HepG2 (cell line): Measurements from ENCODE around the gene GPR162. TPM values are rescaled to one million over a fixed set of nuclear protein-coding genes. Genes with fewer than 3 reads are reported as not detected.

Experiments used
- ATF7 ChIP-seq, 2 experiments: fragments of 450-650 bp in 1 of 2; sonication (generic) in 1 of 2; formaldehyde crosslinking in 1 of 2; IDR thresholded peaks; 2 replicates each; pipeline versions ENCODE4 v1.4.0 to v1.6.1; 2016 to 2020; ENCODE audit warnings: antibody characterized with exemption in 1 of 2, mild to moderate bottlenecking in 1 of 2, missing genetic modification reagents in 1 of 2
- BORCS8-MEF2B ChIP-seq: sonication (generic); formaldehyde crosslinking; IDR thresholded peaks from 2 replicates; pipeline ENCODE4 v1.8.0; 2022; ENCODE audit warnings: mild to moderate bottlenecking, missing genetic modification reagents
- DNMT3B ChIP-seq: conservative IDR thresholded peaks from 2 replicates; pipeline ENCODE4 v1.6.1; 2016; ENCODE audit warnings: missing biosample characterization, control low read depth
- FOXK1 ChIP-seq: sonication (generic); formaldehyde crosslinking; IDR thresholded peaks from 2 replicates; pipeline ENCODE4 v1.4.0; 2020; ENCODE audit warnings: low read depth, missing genetic modification reagents, borderline replicate concordance
- KLF15 ChIP-seq: sonication (generic); formaldehyde crosslinking; IDR thresholded peaks from 2 replicates; pipeline ENCODE4 v1.8.1; 2023; ENCODE audit warnings: borderline replicate concordance, mild to moderate bottlenecking, inconsistent platforms, missing genetic modification reagents, mixed read lengths
- KMT2B ChIP-seq: IDR thresholded peaks from 2 replicates; pipeline ENCODE4 v1.6.1; 2016; ENCODE audit warnings: missing genetic modification reagents, missing compliant biosample characterization
- POGK ChIP-seq: sonication (generic); formaldehyde crosslinking; conservative IDR thresholded peaks from 2 replicates; pipeline ENCODE4 v1.8.0; 2022; ENCODE audit warnings: mild to moderate bottlenecking, moderate library complexity, missing genetic modification reagents
- RFX3 ChIP-seq: IDR thresholded peaks from 2 replicates; pipeline ENCODE4 v1.6.1; 2016; ENCODE audit warnings: missing biosample characterization, missing genetic modification reagents
- SNAI1 ChIP-seq: sonication (generic); formaldehyde crosslinking; IDR thresholded peaks from 2 replicates; pipeline ENCODE4 v1.5.0; 2020; ENCODE audit warnings: mild to moderate bottlenecking, missing genetic modification reagents, borderline replicate concordance
- ZBTB43 ChIP-seq: sonication (generic); formaldehyde crosslinking; conservative IDR thresholded peaks from 2 replicates; pipeline ENCODE4 v1.4.0; 2020; ENCODE audit warnings: missing genetic modification reagents
- ZNF253 ChIP-seq: sonication (generic); formaldehyde crosslinking; IDR thresholded peaks from 2 replicates; pipeline ENCODE4 v1.8.0; 2022; ENCODE audit warnings: mild to moderate bottlenecking, missing genetic modification reagents, borderline replicate concordance
- ZNF512B ChIP-seq: sonication (generic); formaldehyde crosslinking; IDR thresholded peaks from 2 replicates; pipeline ENCODE4 v1.5.1; 2020; ENCODE audit warnings: missing genetic modification reagents, mild to moderate bottlenecking, borderline replicate concordance
- ZNF646 ChIP-seq: sonication (generic); formaldehyde crosslinking; IDR thresholded peaks from 2 replicates; pipeline ENCODE4 v1.9.0; 2021; ENCODE audit warnings: mild to moderate bottlenecking, missing genetic modification reagents
- ZSCAN30 ChIP-seq: sonication (generic); formaldehyde crosslinking; IDR thresholded peaks from 2 replicates; pipeline ENCODE4 v1.5.0; 2020; ENCODE audit warnings: mild to moderate bottlenecking, missing genetic modification reagents
- polyA plus RNA-seq, 8 experiments: library from polyadenylated mRNA; depleted of rRNA in 3 of 8; stranded (reverse) in 7 of 8; unstranded in 1 of 8; fragments of >200 nt; fragmentation: Illumina TruSeq in 4 of 8; extraction: Trizol in 4 of 8; gene quantifications; 2 replicates each; pipeline versions ENCODE4 v1.2.1 to v1.2.3, GENCODE V29; 2011 to 2016; ENCODE audit warnings: low read depth in 4 of 8, missing spikeins in 1 of 8, mixed read lengths in 1 of 8; ENCODE audit not compliant: insufficient read depth in 1 of 8
- total RNA-seq, 5 experiments: library from RNA; depleted of rRNA; stranded (reverse); fragments of >200 nt; fragmentation: Illumina TruSeq; extraction: Trizol; gene quantifications; 2 replicates each; pipeline ENCODE4 v1.2.3, GENCODE V29; 2016; ENCODE audit warnings: low read depth in 1 of 5

Gene GPR162
- total and polyA plus RNA-seq, 2 of the 13 experiments (the other 11 are each of a cell fraction or from before 2014, with no cell fraction given) = 0.08 TPM; not detected in 1

- TF ChIP-seq ZNF646 (CRISPR knock-in tag) = peak; percentile 51; the same call in 1 of the 2 replicates
- no peak for TF ChIP-seq KLF15
- TF ChIP-seq KMT2B (CRISPR knock-in tag) = 0 out of 2 replicates have a peak, but pooled peaks have one; percentile 51
- TF ChIP-seq POGK = peak; percentile 49; the same call in 1 of the 2 replicates
- TF ChIP-seq ZBTB43 (CRISPR knock-in tag) = peak; percentile 94
- no peak for TF ChIP-seq RFX3 (CRISPR knock-in tag)
- no peak for TF ChIP-seq ZSCAN30 (CRISPR knock-in tag)
- TF ChIP-seq DNMT3B (CRISPR knock-in tag) = peak; percentile 40; the same call in 1 of the 2 replicates
- TF ChIP-seq SNAI1 (CRISPR knock-in tag) = no peak
- TF ChIP-seq ATF7 (IDR thresholded peaks at IDR 0.05) = no peak
- TF ChIP-seq ATF7 (CRISPR knock-in tag; IDR thresholded peaks at IDR 0.05) = no peak
- TF ChIP-seq ZNF253 (CRISPR knock-in tag) = 0 out of 2 replicates have a peak, but pooled peaks have one; percentile 37
- TF ChIP-seq FOXK1 (CRISPR knock-in tag) = peak; percentile 69; the same call in 1 of the 2 replicates
- TF ChIP-seq BORCS8-MEF2B (CRISPR knock-in tag) = no peak; the same call in 1 of the 2 replicates
- peak; percentile 75; the same call in 1 of the 2 replicates for TF ChIP-seq ZNF512B
Observed at GRCh38 chr12:6778574-6779550, 42.8 kb upstream of the GPR162 start (continued).
